HEK293 (cell line): ENCODE results near the gene HPX.

Source experiments
- CTCF ChIP-seq: fragments of 450-650 bp; formaldehyde crosslinking; IDR thresholded peaks from 2 replicates; pipeline ENCODE4 v1.5.1; 2016; ENCODE audit warnings: missing biosample characterization, missing genetic modification characterization
- FEZF1 ChIP-seq: fragments of 450-650 bp; formaldehyde crosslinking; IDR thresholded peaks from 2 replicates; pipeline ENCODE4 v1.5.1; 2016; ENCODE audit warnings: missing biosample characterization, missing genetic modification characterization
- HOXA7 ChIP-seq: sonication (generic); formaldehyde crosslinking; IDR thresholded peaks from 2 replicates; pipeline ENCODE4 v1.8.1; 2022; ENCODE audit warnings: missing genetic modification reagents, borderline replicate concordance
- KLF16 ChIP-seq: fragments of 450-650 bp; formaldehyde crosslinking; IDR thresholded peaks from 2 replicates; pipeline ENCODE4 v1.5.1; 2017; ENCODE audit warnings: missing biosample characterization, missing genetic modification characterization
- PBX3 ChIP-seq: sonication (generic); formaldehyde crosslinking; IDR thresholded peaks from 2 replicates; pipeline ENCODE4 v1.8.1; 2022; ENCODE audit warnings: mild to moderate bottlenecking, moderate library complexity, missing genetic modification reagents
- TCF7L2 ChIP-seq: IDR thresholded peaks from 2 replicates; pipeline ENCODE4 v1.6.1; 2011; ENCODE audit warnings: low read depth, mild to moderate bottlenecking, inconsistent platforms, low read length, moderate library complexity, borderline replicate concordance
- ZNF433 ChIP-seq: fragments of 450-650 bp; formaldehyde crosslinking; IDR thresholded peaks from 2 replicates; pipeline ENCODE4 v1.5.1; 2016; ENCODE audit warnings: missing biosample characterization, missing genetic modification characterization, low read depth
- ZNF639 ChIP-seq: fragments of 450-650 bp; formaldehyde crosslinking; IDR thresholded peaks from 2 replicates; pipeline ENCODE4 v1.5.1; 2016; ENCODE audit warnings: missing biosample characterization, missing genetic modification characterization
- ZNF704 ChIP-seq: fragments of 450-650 bp; formaldehyde crosslinking; IDR thresholded peaks from 2 replicates; pipeline ENCODE4 v1.5.1; 2016; ENCODE audit warnings: missing biosample characterization, missing genetic modification characterization
- ZSCAN5A ChIP-seq: fragments of 450-650 bp; formaldehyde crosslinking; IDR thresholded peaks from 2 replicates; pipeline ENCODE4 v1.5.1; 2016; ENCODE audit warnings: missing biosample characterization, missing genetic modification characterization

- TF ChIP-seq ZNF639 = no peak
- TF ChIP-seq CTCF (tag by site-specific recombination) = no peak
- no peak for TF ChIP-seq ZSCAN5A
- TF ChIP-seq KLF16 (tag by site-specific recombination) = no peak
- TF ChIP-seq ZNF704 (tag by site-specific recombination) = no peak
- TF ChIP-seq ZNF433 (tag by site-specific recombination) = no peak
- TF ChIP-seq FEZF1 = no peak
- no peak for TF ChIP-seq TCF7L2
- no peak for TF ChIP-seq HOXA7 (CRISPR knock-in tag)
- no peak for TF ChIP-seq PBX3 (CRISPR knock-in tag)
Observed at GRCh38 chr11:6474413-6474792, 33.6 kb upstream of the HPX start.
